Heart left ventricle (tissue), 16 donors: ENCODE measurements around the gene TMEM169. TPM values are rescaled to one million over a fixed set of nuclear protein-coding genes. Genes with fewer than 3 reads are reported as not detected.

Experiments used
- ATAC-seq, 4 donors: fragments of 200-7000 bp; cut with Tn5 transposase; one replicate each; pipeline ENCODE4 v1.9.1; 2020 to 2022; ENCODE audit warnings: moderate library complexity in 4 of 4, mild to moderate bottlenecking in 3 of 4, moderate number of reproducible peaks in 1 of 4
- DNase-seq, 5 donors: peaks; one replicate each; pipeline ENCODE4 v3.0.0-alpha.2; 2020
- H3K27ac ChIP-seq, 12 donors: fragments of 200-600 bp; sonication (generic) in 4 of 12; one replicate each; pipeline versions ENCODE4 v1.5.0 to v1.8.0; 2016 to 2022; ENCODE audit warnings: mild to moderate bottlenecking in 2 of 12
- H3K27me3 ChIP-seq, 9 donors: fragments of 200-600 bp; sonication (generic) in 2 of 9; one replicate each; pipeline versions ENCODE4 v1.5.1 to v1.8.0; 2016 to 2022; ENCODE audit warnings: mild to moderate bottlenecking in 3 of 9
- H3K36me3 ChIP-seq, 9 donors: fragments of 200-600 bp; sonication (generic) in 2 of 9; one replicate each; pipeline versions ENCODE4 v1.5.0 to v1.8.0; 2018 to 2022; ENCODE audit warnings: mild to moderate bottlenecking in 2 of 9
- H3K4me1 ChIP-seq, 12 donors: fragments of 200-600 bp; sonication (generic) in 4 of 12; one replicate each; pipeline versions ENCODE4 v1.5.0 to v1.8.0; 2016 to 2022; ENCODE audit warnings: mild to moderate bottlenecking in 3 of 12
- H3K4me3 ChIP-seq, 12 donors: fragments of 200-600 bp; sonication (generic) in 4 of 12; one replicate each; pipeline versions ENCODE4 v1.5.0 to v1.8.0; 2017 to 2022; ENCODE audit warnings: mild to moderate bottlenecking in 9 of 12, moderate library complexity in 4 of 12
- H3K9me3 ChIP-seq, 12 donors: fragments of 200-600 bp; sonication (generic) in 4 of 12; one replicate each; pipeline versions ENCODE4 v1.5.0 to v1.8.0; 2016 to 2022; ENCODE audit warnings: mild to moderate bottlenecking in 1 of 12
- POLR2A ChIP-seq, 2 donors: fragments of 450-650 bp; IDR thresholded peaks; one replicate each; pipeline ENCODE4 v1.6.1; 2017; ENCODE audit warnings: antibody characterized with exemption in 2 of 2, mild to moderate bottlenecking in 2 of 2, moderate library complexity in 2 of 2
- WGBS, 4 donors: extraction: QIAGEN DNeasy Blood & Tissue Kit in 2 of 4; methylation state at CpG; one replicate each; pipeline versions ENCODE4 v1.1.5 to v1.1.7; 2013 to 2018; 5-methylcytosine and 5-hydroxymethylcytosine counted together
- intact Hi-C, 10 donors: fragments of 100-400 bp; cut with DNase I; formaldehyde crosslinking; loops; one replicate each; pipeline versions ENCODE4 v1.11.1 to v1.14.2; 2022
- polyA plus RNA-seq, 2 donors: library from polyadenylated mRNA; stranded (reverse); fragments of 200-250 nt; gene quantifications; one replicate each; pipeline ENCODE4 v1.2.3, GENCODE V29; 2013
- total RNA-seq, 9 donors: library from RNA; depleted of rRNA in 2 of 9; stranded (reverse); fragments of >200 nt in 2 of 9; fragmentation: NEBNext Ultra II Directional in 3 of 9; extraction: Animal tissue kit (Norgen Biotek cat#: 25700) in 3 of 9; gene quantifications; one replicate each; pipeline versions ENCODE4 v1.1.0 to v1.2.4, GENCODE V29; 2016 to 2023
- TF ChIP-seq, protein P1 (sequence below), 12 donors: fragments of 200-600 bp; sonication (generic) in 4 of 12; IDR thresholded peaks; one replicate each; pipeline versions ENCODE4 v1.5.0 to v1.8.0; 2018 to 2022; ENCODE audit warnings: antibody characterized with exemption in 12 of 12, mild to moderate bottlenecking in 5 of 12
- donor health status: ischemic (EF 13 %, LVEDD 7.1; RV severe dilation, severe dysfunction).
- donor health status: healthy with polysubstance abuse.
- donor health status: DM: no; HTN: yes; CAD: no.
- donor health status: DM: no; HTN: no; CAD: no.
- donor health status: ischemic (EF 25% LVEDD 6.9; RV normal size, moderate dysfunction).
- donor health status: ischemic (EF 25% LVEDD 5.7; RV mildly dilated, moderate dysfunction).
- donor health status: healthy.
- donor health status: DM: yes; HTN: yes; CAD: no.
- donor health status: ischemic (EF 35%, LVEDD 5.7; RV mildly dilated, moderate dysfunction).
- donor health status: nonischemic (EF 11% LVEDD 7.7; RV severe dilation, severe dysfunction).
- donor health status: DM: yes; HTN: yes; CAD: no.
- donor health status: PGD.
- donor health status: ischemic (EF 29% LVEDD 5.4; RV normal size, mild dysfunction).
- donor health status: nonischemic (EF 23%, LVEDD 6.1; RV moderate dilation, normal function).

The TMEM169 gene
- total and polyA plus RNA-seq, 11 donors = 0.15 to 1.5 (median 0.32) TPM

DNA sequence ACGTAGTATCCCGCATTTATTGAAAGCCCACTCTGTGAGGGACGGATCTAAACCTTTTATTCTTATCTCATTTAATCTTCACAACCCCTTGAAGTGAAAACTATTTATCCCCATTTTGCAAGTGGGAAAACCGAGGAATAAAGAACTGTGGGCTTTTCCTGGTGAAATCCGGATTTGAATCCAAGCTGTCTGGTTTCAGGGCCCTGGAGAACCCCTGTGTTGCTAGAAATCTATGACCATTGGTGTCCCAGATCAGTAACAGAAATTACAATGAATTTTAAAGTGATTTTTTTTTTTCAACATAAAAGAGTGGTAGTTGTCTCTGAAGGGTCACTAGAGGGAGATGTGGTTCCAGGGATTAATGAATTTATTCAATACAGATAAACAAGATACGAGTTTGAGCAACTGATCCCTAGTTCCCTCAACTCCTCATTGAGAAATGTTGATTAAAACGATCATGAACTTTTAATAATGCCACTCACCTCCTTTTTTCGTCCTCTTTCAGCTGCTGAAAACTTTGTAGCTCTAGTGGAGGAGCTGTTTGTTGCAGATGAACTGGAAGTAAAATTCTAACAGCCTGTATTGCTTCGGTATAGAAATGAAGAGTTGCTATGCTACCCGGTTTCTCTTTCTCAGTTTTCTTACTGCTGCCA is 28.4 kb downstream of the TMEM169 start:
- Histone ChIP-seq H3K9me3 (no peaks in the 10 kb centered on the region), H3K4me3 (peak overlapping the region; percentile 64 to 98 (median 86)), H3K27ac (peak overlapping the region in 11 of 12 donors; percentile 78 to 96 (median 91)), H3K4me1 (peaks cover 0 to 51% (median 32%) of the 10 kb centered on the region in 12 donors), H3K36me3 (peaks cover 0 to 43% (median 38%) of the 10 kb centered on the region in 9 donors), H3K27me3 (no peaks in the 10 kb centered on the region)
- ATAC-seq = no peak
- WGBS, 4 donors = 7 to 10% (median 8%) methylated on average over 10 of the region's 10 CpGs
- TF ChIP-seq POLR2A (IDR thresholded peaks at IDR 0.05) = no peak
- TF ChIP-seq, protein P1, sequence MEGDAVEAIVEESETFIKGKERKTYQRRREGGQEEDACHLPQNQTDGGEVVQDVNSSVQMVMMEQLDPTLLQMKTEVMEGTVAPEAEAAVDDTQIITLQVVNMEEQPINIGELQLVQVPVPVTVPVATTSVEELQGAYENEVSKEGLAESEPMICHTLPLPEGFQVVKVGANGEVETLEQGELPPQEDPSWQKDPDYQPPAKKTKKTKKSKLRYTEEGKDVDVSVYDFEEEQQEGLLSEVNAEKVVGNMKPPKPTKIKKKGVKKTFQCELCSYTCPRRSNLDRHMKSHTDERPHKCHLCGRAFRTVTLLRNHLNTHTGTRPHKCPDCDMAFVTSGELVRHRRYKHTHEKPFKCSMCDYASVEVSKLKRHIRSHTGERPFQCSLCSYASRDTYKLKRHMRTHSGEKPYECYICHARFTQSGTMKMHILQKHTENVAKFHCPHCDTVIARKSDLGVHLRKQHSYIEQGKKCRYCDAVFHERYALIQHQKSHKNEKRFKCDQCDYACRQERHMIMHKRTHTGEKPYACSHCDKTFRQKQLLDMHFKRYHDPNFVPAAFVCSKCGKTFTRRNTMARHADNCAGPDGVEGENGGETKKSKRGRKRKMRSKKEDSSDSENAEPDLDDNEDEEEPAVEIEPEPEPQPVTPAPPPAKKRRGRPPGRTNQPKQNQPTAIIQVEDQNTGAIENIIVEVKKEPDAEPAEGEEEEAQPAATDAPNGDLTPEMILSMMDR (IDR thresholded peaks at IDR 0.05) = peak in 7 of 12 donors; percentile 10 to 44 (median 31)
- no peak for DNase-seq
- intact Hi-C loops = loop anchor here in 1 of 10 donors (1.0 kb wide), 1 partner anchor 29 kb away; the partner anchor contains the start of genes PECR and TMEM169

DNA sequence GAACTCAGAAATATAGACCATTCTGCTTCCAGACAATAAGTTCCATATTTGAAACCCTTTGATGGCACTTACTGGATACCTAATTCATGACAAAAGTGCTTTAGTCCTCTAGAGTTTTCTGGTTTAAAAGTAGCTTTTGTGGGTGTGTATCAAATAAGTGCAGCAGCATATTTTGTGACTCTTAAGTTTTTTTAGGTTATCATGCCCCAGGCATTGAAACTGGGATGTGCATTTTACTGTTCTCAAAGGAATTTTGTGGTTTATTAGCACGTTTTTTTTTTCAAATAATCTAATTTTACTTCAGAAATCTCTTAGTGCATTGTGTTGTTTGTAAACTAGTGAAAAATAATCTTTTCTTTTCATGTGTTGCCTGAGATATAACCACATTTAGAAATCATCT is 28.9 kb downstream of the TMEM169 start:
- Histone ChIP-seq H3K27ac (peak overlapping the region in 2 of 12 donors; percentile 93 to 94), H3K4me1 (peaks cover 0 to 56% (median 37%) of the 10 kb centered on the region in 12 donors), H3K4me3 (peak overlapping the region in 9 of 12 donors; percentile 66 to 98 (median 89)), H3K27me3 (no peaks in the 10 kb centered on the region), H3K36me3 (peaks cover 0 to 43% (median 38%) of the 10 kb centered on the region in 9 donors), H3K9me3 (no peaks in the 10 kb centered on the region)
- TF ChIP-seq POLR2A (IDR thresholded peaks at IDR 0.05) = no peak
- TF ChIP-seq, protein P1 (IDR thresholded peaks at IDR 0.05) = no peak
- WGBS, 4 donors = 7 to 27% (median 16%) methylated on average over 1 of the region's 1 CpG
- ATAC-seq = no peak
- DNase-seq = no peak
- intact Hi-C loops = no loop called here

DNA sequence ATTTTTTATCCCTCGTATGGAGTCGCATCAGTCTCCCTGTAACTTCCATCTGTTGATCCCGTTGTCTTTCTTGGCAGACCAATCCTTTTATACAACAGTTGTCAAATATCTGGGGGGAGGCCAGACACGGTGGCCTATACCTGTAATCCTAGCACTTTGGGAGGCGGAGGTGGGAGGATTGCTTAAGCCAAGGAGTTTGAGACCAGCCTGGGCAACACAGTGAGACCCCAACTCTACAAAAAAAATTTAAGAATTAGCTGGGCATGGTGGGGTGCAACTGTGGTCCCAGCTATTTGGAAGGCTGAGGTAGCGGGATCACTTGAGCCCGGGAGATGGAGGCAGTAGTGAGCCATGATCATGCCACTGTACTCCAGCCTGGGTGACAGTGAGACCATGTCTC is 29.4 kb downstream of the TMEM169 start:
- H3K27me3 ChIP-seq = no peaks in the 10 kb centered on the region
- no peak for ATAC-seq
- peaks cover 0 to 47% (median 42%) of the 10 kb centered on the region in 9 donors for H3K36me3 ChIP-seq
- peaks cover 0 to 61% (median 41%) of the 10 kb centered on the region in 12 donors for H3K4me1 ChIP-seq
- 85 to 89% (median 86%) methylated on average over 7 of the region's 7 CpGs for WGBS, 4 donors
- intact Hi-C loops = no loop called here
- TF ChIP-seq, protein P1 (IDR thresholded peaks at IDR 0.05) = no peak
- no peak for TF ChIP-seq POLR2A (IDR thresholded peaks at IDR 0.05)
- H3K27ac ChIP-seq = no peak overlapping the region
- H3K4me3 ChIP-seq = no peak overlapping the region
- DNase-seq = no peak
- no peaks in the 10 kb centered on the region for H3K9me3 ChIP-seq

DNA sequence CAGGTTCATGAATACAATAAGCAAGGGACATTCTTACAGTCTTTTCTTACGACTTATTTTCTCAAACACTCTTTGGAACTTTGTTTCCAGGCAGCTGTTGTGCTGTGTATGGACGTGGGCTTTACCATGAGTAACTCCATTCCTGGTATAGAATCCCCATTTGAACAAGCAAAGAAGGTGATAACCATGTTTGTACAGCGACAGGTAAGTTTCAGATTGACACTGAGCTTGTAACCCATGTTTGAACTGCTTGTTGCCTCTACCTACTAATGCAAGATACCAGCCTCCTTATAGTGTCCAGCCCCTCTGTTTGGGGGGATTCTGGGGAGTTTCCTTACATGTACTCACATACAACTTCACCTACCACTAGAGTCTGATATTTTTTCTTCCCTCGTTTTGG is 31.2 kb downstream of the TMEM169 start:
- H3K27ac ChIP-seq = no peak overlapping the region
- ATAC-seq (no peak), DNase-seq (no peak)
- peaks cover 0 to 78% (median 44%) of the 10 kb centered on the region in 12 donors for H3K4me1 ChIP-seq
- TF ChIP-seq, protein P1 (IDR thresholded peaks at IDR 0.05) = no peak
- TF ChIP-seq POLR2A (IDR thresholded peaks at IDR 0.05) = no peak
- H3K9me3 ChIP-seq = no peaks in the 10 kb centered on the region
- intact Hi-C loops = no loop called here
- no peak overlapping the region for H3K4me3 ChIP-seq
- 84 to 92% (median 86%) methylated on average over 4 of the region's 4 CpGs for WGBS, 4 donors
- no peaks in the 10 kb centered on the region for H3K27me3 ChIP-seq
- H3K36me3 ChIP-seq = peaks cover 0 to 65% (median 58%) of the 10 kb centered on the region in 9 donors
